ENCODE results near the gene KDM2A. TPM values are rescaled to one million over a fixed set of nuclear protein-coding genes. Genes with fewer than 3 reads are reported as not detected.

KDM2A gene
- total RNA-seq, result 33.0 and 49.2 TPM in 2 replicates

- DNase-seq (ENCODE audit: low read depth, low spot score), result peak; percentile 95
Measured at GRCh38 chr11:67118801-67119584, at the start of gene KDM2A. KDM2A (plus strand) TSS chr11:67119263; CDS start chr11:67121317, 2,054 bp downstream.

- DNase-seq (ENCODE audit: low read depth, low spot score), result peak; percentile 35
Measured at GRCh38 chr11:67071420-67072284, 47.4 kb upstream of the KDM2A start.

DNA sequence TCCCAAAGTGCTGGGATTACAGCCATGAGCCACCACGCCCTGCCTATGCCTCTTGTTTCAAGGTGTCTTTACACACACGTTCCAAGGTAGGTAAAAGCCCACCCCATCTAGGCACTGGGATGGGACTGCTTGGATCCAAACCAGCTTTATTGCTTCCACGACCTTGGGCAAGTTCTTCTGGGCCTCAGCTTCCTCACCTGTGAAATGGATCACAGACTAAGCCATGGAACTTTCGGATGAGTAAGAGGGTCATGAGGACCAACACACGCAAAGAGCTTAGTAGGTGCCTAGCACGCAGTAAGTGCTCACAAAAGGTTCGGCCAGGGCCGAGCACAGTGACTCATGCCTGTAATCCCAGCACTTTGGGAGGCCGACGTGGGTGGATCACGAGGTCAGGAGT lies 46.8 kb upstream of the KDM2A start:
- no peak for DNase-seq (ENCODE audit: low read depth, low spot score)

GRCh38 chr11:67073908-67074307 lies 45.2 kb upstream of the KDM2A start:
- no peak for DNase-seq (ENCODE audit: low read depth, low spot score)

GRCh38 chr11:67076202-67076601 lies 42.9 kb upstream of the KDM2A start:
- no peak for DNase-seq (ENCODE audit: low read depth, low spot score)

DNA sequence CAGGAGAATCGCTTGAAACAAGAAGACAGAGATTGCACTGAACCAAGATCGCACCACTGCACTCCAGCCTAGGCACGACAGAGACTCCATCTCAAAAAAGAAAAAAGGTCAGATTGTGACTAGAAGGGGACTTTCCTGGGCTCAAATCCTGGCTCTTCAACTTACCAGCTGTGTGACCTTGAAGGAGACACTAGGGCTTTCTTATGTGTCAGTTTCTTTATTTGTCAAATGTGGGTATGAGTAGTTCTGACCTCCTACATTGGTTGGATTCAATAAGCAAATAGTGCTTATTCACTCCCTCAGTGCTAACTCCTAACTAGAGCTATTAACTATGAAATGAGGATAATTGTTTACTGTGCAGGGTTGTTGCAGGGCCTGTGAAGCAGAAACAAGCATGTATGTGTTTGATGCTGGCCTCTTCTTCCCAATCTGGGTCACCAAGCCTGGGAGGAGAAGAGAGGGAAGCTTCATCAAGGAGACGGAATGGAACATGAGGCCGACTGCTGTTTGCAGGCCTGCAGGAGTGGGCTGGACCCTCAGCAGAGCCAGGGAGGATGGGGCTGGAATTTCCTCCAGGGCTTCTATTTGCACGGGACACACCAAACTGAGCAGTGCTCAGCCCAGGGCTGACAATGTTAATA lies 39.9 kb upstream of the KDM2A start:
- DNase-seq (ENCODE audit: low read depth, low spot score), result no peak

GRCh38 chr11:67082071-67082791 lies 36.8 kb upstream of the KDM2A start:
- no peak for DNase-seq (ENCODE audit: low read depth, low spot score)

DNA sequence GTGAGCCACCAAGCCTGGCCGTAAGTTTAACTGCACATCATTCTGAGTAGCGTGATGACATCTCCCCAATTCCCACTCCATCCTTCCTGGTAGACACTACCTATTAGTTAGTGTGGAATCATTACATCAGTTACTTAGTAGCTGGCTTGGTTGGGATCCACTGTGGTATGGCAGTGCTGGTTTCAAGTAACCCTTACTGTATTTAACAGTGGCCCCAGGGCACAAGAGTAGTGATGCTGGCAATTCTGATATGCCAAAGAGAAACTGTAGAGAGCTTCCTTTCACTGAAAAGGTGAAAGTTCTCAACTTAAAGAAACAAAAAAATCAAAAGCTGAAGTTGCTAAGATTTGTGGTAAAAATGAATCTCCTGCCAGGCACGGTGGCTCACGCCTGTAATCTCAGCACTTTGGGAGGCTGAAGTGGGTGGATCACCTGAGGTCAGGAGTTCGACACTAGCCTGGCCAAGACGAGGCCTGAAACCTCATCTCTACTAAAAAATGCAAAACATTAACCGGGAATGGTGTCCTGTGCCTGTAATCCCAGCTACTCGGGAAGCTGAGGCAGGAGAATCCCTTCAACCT lies 35.2 kb upstream of the KDM2A start:
- DNase-seq (ENCODE audit: low read depth, low spot score), result no peak

DNA sequence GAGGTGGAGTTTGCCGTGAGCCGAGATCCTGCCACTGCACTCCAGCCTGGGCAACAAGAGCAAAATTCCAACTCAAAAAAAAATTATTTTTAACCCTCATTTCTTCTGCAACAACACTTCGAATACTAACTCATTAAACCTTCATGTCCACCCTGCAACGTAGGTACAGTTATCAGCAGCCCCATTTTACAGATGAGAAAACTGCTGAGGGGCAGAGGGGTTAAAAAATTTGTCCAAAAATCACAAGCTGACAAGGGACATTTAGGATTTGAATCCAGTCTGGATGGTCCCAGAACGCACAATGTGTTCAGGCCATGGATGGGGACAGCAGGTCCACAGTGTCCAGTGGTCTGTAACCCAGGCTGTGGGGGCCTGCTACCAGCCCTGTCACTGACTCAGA lies 33.4 kb upstream of the KDM2A start:
- DNase-seq (ENCODE audit: low read depth, low spot score), result no peak

DNA sequence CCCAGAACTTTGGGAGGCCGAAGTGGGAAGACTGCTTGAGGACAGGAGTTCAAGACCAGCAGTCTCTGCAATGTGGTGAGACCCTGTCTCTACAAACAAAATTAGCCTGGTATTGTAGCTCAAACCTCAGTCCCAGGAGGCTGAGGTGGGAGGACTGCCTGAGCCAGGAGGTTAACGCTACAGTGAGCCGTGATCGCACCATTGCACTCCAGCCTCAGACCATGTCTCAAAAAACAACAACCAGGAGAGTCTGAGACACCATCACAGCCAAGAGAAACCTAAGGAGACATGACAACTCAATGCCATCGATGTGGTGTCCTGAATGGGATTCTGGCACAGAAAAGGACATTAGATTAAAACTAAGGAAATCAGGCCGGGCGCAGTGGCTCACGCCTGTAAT lies 28.3 kb upstream of the KDM2A start:
- DNase-seq (ENCODE audit: low read depth, low spot score), result no peak

- DNase-seq (ENCODE audit: low read depth, low spot score), result no peak
Measured at GRCh38 chr11:67095214-67095507, 23.9 kb upstream of the KDM2A start.

GRCh38 chr11:67098799-67099429 lies 20.1 kb upstream of the KDM2A start:
- no peak for DNase-seq (ENCODE audit: low read depth, low spot score)

GRCh38 chr11:67099831-67100324 lies 19.2 kb upstream of the KDM2A start:
- no peak for DNase-seq (ENCODE audit: low read depth, low spot score)

GRCh38 chr11:67102664-67103063 lies 16.4 kb upstream of the KDM2A start:
- no peak for DNase-seq (ENCODE audit: low read depth, low spot score)

- no peak for DNase-seq (ENCODE audit: low read depth, low spot score)
Measured at GRCh38 chr11:67105964-67106363, 13.1 kb upstream of the KDM2A start.

DNA sequence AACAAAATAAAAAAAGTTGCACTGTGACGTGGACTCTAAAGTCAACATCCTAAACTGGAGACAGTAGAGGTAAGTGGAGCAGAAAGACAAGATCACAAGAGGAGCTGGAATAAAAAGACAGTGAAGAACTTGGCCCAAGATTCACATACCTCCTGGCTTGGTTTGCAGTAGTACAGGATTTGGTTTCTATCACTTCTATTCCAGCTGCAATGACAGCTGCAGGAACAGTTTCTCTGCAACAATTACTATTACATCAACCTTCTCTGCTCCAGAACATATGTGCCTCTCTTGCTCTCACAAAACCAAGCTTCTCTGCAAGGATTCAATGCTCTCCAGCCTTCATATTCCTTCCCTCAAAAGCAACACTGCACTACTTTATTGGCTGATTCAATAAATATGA lies 7.8 kb upstream of the KDM2A start:
- no peak for DNase-seq (ENCODE audit: low read depth, low spot score)

DNA sequence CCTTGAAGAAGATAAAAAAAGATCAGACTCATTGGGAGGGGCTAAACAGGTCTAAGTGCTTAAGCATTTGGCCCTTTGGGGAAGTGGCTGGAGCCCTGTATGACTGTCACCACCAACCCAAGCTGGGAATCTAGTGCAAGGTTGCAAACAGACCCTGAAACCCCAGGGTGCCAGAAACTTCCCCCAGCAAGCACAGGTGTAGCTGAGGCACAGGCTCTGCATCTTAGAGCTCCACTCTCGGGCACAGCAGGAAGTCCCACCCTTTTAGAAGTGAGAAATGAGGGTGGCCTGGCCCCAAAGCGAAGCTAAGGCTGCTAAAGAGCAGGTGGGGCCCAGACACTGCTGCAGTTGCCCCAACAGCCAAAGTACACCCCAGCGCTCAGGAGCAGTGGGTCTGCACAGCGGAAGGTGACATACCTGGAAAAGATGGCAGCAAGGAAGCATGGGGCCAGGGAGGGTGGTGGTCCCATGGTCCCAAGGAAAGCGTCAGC lies 5.8 kb upstream of the KDM2A start:
- no peak for DNase-seq (ENCODE audit: low read depth, low spot score)

DNA sequence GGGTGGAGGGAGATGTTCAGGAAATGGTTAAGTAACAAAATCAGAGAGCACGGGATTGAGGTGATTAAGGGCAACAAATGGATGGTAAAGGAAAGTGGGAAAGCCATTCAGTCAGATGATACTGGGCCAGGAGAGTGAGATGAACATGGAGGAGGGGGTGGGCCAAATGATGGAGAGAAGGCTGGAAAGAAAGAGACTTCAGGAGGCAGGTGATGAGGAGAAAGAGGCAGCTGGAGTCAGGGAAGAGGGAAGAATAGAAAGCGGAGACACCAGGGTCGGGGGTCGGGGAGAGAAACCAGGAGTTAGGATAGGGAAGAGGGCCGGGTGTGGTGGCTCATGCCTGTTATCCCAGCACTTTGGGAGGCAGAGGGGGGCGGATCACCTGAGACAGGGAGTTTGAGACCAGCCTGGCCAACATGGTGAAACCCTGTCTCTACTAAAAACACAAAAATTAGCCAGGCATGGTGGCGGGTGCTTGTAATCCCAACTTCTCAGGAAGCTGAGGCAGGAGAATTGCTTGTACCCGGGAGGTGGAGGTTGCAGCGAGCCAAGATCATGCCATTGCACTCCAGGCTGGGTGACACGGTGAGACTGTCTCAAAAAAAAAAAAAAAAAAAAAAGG lies 4.7 kb upstream of the KDM2A start:
- DNase-seq (ENCODE audit: low read depth, low spot score), result no peak

- no peak for DNase-seq (ENCODE audit: low read depth, low spot score)
Measured at GRCh38 chr11:67116758-67117105, 2.3 kb upstream of the KDM2A start.

- DNase-seq (ENCODE audit: low read depth, low spot score), result no peak
Measured at GRCh38 chr11:67117176-67117575, 1.9 kb upstream of the KDM2A start.
